GM12873 (cell line): Measurements from ENCODE around the gene ANAPC15.

ENCODE experiments used
- CTCF ChIP-seq: IDR thresholded peaks from 2 replicates; pipeline ENCODE4 v1.5.1; 2012; ENCODE audit warnings: low read depth, mild to moderate bottlenecking, moderate library complexity, low read length, control low read depth; ENCODE audit not compliant: insufficient read depth; ENCODE audit errors: missing control alignments

ANAPC15 gene

GRCh38 chr11:72081184-72081644, 31.3 kb downstream of the ANAPC15 start:
- no peak for TF ChIP-seq CTCF

- TF ChIP-seq CTCF = no peak
These were observed 31.9 kb downstream of the ANAPC15 start, which contains the start of the genes LRRC51 and NUMA1 for GRCh38 chr11:72080326-72081183. TSS of gene LRRC51 (plus strand) at chr11:72080850. CDS start at chr11:72089084, 8,234 bp downstream. TSS of gene NUMA1 (minus strand) at chr11:72080542. CDS start at chr11:72035943, 44,599 bp downstream.

GRCh38 chr11:72079819-72080325, 32.6 kb downstream of the ANAPC15 start:
- no peak for TF ChIP-seq CTCF

GRCh38 chr11:72078477-72078876, 34.0 kb downstream of the ANAPC15 start:
- no peak for TF ChIP-seq CTCF

- no peak for TF ChIP-seq CTCF
These were observed 36.7 kb downstream of the ANAPC15 start for GRCh38 chr11:72075756-72076155.

GRCh38 chr11:72075109-72075508, 37.4 kb downstream of the ANAPC15 start:
- TF ChIP-seq CTCF = peak; percentile 46

GRCh38 chr11:72072348-72072747, 40.1 kb downstream of the ANAPC15 start:
- TF ChIP-seq CTCF = no peak
